ENCODE data around the gene LAIR1.

- TF ChIP-seq CTCF (conservative IDR thresholded peaks at IDR 0.05 in 1 of 2, IDR thresholded peaks at IDR 0.05 in 1 of 2; ENCODE audit: extremely low read depth in 1 of 2, insufficient read depth in 1 of 2, low read depth in 1 of 2, low read length in 2 of 2) (no peak), EZH2 (IDR thresholded peaks at IDR 0.05; ENCODE audit: borderline replicate concordance, low read length) (no peak)
These were observed 4.5 kb upstream of the LAIR1 start for GRCh38 chr19:54369082-54369687.

Measured in mammary epithelial cell (primary cell).